Testis (tissue), 3 donors: ENCODE data around the gene SEC24C. TPM values are rescaled to one million over a fixed set of nuclear protein-coding genes. Genes with fewer than 3 reads are reported as not detected.
"Not testable (repeated sequence)": the region's sequence is repeated elsewhere in the genome, so short reads cannot be mapped to it uniquely, and the experiment has no call there.

Experiments
- DNase-seq: peaks from one replicate; pipeline ENCODE4 v3.0.0-alpha.2; 2019
- H3K27ac ChIP-seq, 2 donors: fragments of 200-600 bp; sonication (generic); one replicate each; pipeline ENCODE4 v1.5.1; 2019
- H3K27me3 ChIP-seq: fragments of 200-600 bp; sonication (generic); one replicate; pipeline ENCODE4 v1.5.1; 2019
- H3K36me3 ChIP-seq: fragments of 200-600 bp; sonication (generic); one replicate; pipeline ENCODE4 v1.5.1; 2017; ENCODE audit warnings: low read depth; ENCODE audit errors: missing control alignments
- H3K4me1 ChIP-seq: fragments of 200-600 bp; sonication (generic); one replicate; pipeline ENCODE4 v1.5.1; 2019
- H3K4me3 ChIP-seq, 2 donors: fragments of 200-600 bp; sonication (generic); one replicate each; pipeline ENCODE4 v1.5.1; 2017 to 2019
- H3K9me3 ChIP-seq: fragments of 200-600 bp; sonication (generic); one replicate; pipeline ENCODE4 v1.5.1; 2017
- CTCF ChIP-seq, 3 experiments: fragments of 450-650 bp in 2 of 3; fragments of 200-600 bp in 1 of 3; sonication (generic) in 1 of 3; IDR thresholded peaks; one replicate each; pipeline ENCODE4 v1.5.1; 2016 to 2019; ENCODE audit warnings: antibody characterized with exemption in 3 of 3, mild to moderate bottlenecking in 2 of 3, moderate library complexity in 1 of 3
- POLR2A ChIP-seq: fragments of 450-650 bp; IDR thresholded peaks from one replicate; pipeline ENCODE4 v1.6.1; 2017; ENCODE audit warnings: antibody characterized with exemption, mild to moderate bottlenecking, moderate library complexity
- WGBS, 2 donors: methylation state at CpG; one replicate each; pipeline ENCODE4 v1.1.5; 2018; 5-methylcytosine and 5-hydroxymethylcytosine counted together
- intact Hi-C: fragments of 100-400 bp; cut with DNase I; formaldehyde crosslinking; loops from one replicate; pipeline ENCODE4 v1.15.1; 2023; ENCODE audit warnings: low total_unique reads
- polyA plus RNA-seq: library from polyadenylated mRNA; stranded (reverse); fragments of 350-450 nt; fragmentation: Illumina TruSeq; extraction: RNeasy Lipid Tissue Mini Kit (QIAGEN cat#74804); gene quantifications from one replicate; pipeline ENCODE4 v1.2.3, GENCODE V29; 2014; ENCODE audit warnings: low read depth, low replicate concordance; ENCODE audit not compliant: insufficient read depth
- total RNA-seq, 2 donors: library from RNA; depleted of rRNA; stranded (reverse); fragments of >200 nt; gene quantifications; one replicate each; pipeline ENCODE4 v1.2.3, GENCODE V29; 2016

Gene SEC24C
- total and polyA plus RNA-seq, 3 donors from 2014 or later, result 77.8 to 92.4 (median 82.0) TPM

DNA sequence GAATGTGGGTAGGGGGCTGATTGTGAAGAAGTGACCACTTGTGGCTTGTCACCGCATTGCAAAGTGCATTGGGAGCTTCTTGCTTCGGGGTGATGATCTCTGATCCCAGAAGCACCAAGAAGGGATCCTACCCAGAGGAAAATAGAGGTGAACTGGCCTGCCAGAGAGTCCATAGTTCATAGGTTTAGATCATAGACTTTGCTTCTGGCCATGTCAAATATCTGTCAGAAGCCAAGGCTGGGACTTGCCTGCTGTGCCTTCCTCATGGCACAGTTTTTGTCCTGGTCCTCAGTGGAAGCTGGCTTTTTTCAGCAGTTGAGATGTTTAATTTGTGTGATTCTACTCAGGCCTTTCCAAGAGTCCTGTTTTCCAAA, 42.3 kb downstream of the SEC24C start:
- Histone ChIP-seq H3K9me3 (no peaks in the 10 kb centered on the region), H3K4me3 (peak overlapping the region; percentile 71 to 84), H3K36me3 (no peaks in the 10 kb centered on the region), H3K4me1 (peaks cover 23% of the 10 kb centered on the region), H3K27me3 (no peaks in the 10 kb centered on the region), H3K27ac (peak overlapping the region in 1 of 2 donors; percentile 82)
- intact Hi-C loops, result no loop called here
- DNase-seq, result no peak
- 3% methylated on average over 2 of the region's 2 CpGs for WGBS, 2 donors
- TF ChIP-seq CTCF (IDR thresholded peaks at IDR 0.05), result no peak
- TF ChIP-seq POLR2A, result no peak

GRCh38 chr10:73787031-73787800, 43.0 kb downstream of the SEC24C start:
- H3K4me1 ChIP-seq, result peaks cover 23% of the 10 kb centered on the region
- WGBS, 2 donors, result 80 to 87% methylated on average over 21 of the region's 21 CpGs
- H3K4me3 ChIP-seq, H3K27me3 ChIP-seq, DNase-seq, H3K27ac ChIP-seq, intact Hi-C loops, H3K36me3 ChIP-seq, H3K9me3 ChIP-seq: not testable (repeated sequence)

DNA sequence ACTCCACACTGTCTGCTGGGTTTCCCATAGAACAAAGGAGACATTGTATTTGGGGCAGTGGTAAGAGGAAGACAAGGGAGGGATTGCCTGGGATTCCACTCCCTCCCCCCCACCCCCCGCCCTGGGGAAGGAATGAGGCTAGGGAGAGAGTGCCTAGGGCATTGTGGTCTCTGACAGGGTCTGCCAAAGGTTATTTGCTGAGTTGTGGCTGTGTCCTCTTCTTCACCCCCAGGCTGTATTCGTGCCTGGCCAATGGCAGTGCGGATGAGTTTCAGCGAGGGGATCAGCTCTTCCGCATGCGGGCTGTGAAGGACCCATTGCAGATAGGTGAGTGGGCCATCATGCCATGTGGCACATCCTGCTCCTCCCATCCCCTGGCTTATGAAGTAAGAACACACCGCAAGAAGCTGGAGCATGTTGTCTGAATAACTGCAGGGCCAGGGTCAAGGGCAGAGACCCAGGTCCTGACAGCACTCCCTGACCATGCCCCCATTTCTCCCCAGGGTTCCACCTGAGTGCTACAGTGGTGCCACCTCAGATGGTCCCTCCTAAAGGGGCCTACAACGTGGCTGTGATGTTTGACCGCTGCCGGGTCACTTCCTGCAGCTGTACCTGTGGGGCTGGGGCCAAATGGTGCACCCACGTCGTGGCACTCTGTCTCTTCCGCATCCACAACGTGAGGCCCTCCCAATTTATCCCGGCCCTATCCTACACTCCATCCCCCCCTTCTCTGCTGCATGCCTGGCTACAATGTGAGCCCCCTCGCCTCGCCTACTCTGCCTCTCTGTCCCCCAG, 44.9 kb downstream of the SEC24C start:
- no peak for DNase-seq
- H3K9me3 ChIP-seq, result no peaks in the 10 kb centered on the region
- no peaks in the 10 kb centered on the region for H3K27me3 ChIP-seq
- no peak overlapping the region for H3K4me3 ChIP-seq
- H3K27ac ChIP-seq, result no peak overlapping the region
- TF ChIP-seq POLR2A, result no peak
- TF ChIP-seq CTCF (IDR thresholded peaks at IDR 0.05), result no peak
- peaks cover 12% of the 10 kb centered on the region for H3K4me1 ChIP-seq
- 81 to 87% methylated on average over 15 to 17 of the region's 17 CpGs for WGBS, 2 donors
- no peaks in the 10 kb centered on the region for H3K36me3 ChIP-seq
- intact Hi-C loops, result no loop called here

DNA sequence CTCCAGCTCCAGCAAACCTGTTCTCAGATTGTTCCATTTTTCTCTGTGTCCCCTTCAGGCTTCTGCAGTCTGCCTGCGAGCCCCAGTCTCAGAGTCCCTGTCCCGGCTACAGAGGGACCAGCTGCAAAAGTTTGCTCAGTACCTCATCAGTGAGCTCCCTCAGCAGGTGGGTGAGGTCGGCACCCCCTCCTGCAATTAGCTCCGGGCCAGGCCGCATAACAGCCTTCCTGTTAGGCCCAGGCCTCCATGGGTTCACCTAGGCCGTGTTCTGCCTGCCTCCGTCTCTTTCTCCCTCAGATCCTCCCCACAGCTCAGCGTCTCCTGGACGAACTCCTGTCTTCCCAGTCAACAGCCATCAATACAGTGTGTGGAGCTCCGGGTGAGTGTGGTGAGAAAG, 45.5 kb downstream of the SEC24C start:
- H3K9me3 ChIP-seq, result no peaks in the 10 kb centered on the region
- H3K4me1 ChIP-seq, result peaks cover 12% of the 10 kb centered on the region
- WGBS, 2 donors, result 86 to 87% methylated on average over 10 of the region's 10 CpGs
- H3K4me3 ChIP-seq, result no peak overlapping the region
- no peak overlapping the region for H3K27ac ChIP-seq
- no peak for DNase-seq
- no peak for TF ChIP-seq POLR2A
- no peak for TF ChIP-seq CTCF (IDR thresholded peaks at IDR 0.05)
- H3K36me3 ChIP-seq, result no peaks in the 10 kb centered on the region
- H3K27me3 ChIP-seq, result no peaks in the 10 kb centered on the region
- intact Hi-C loops, result no loop called here

GRCh38 chr10:73790886-73791625, 46.9 kb downstream of the SEC24C start:
- H3K36me3 ChIP-seq, result no peaks in the 10 kb centered on the region

More at GRCh38 chr10:73790886-73791625, 46.9 kb downstream of the SEC24C start:
- H3K27ac ChIP-seq, result no peak overlapping the region
- H3K9me3 ChIP-seq, result no peaks in the 10 kb centered on the region
- H3K4me3 ChIP-seq, result no peak overlapping the region
- peaks cover 12% of the 10 kb centered on the region for H3K4me1 ChIP-seq
- no peak for DNase-seq
- TF ChIP-seq POLR2A (no peak), CTCF (IDR thresholded peaks at IDR 0.05) (no peak)
- intact Hi-C loops, result no loop called here
- no peaks in the 10 kb centered on the region for H3K27me3 ChIP-seq
- 89 to 91% methylated on average over 14 to 22 of the region's 22 CpGs for WGBS, 2 donors
